Activated T-helper 17 cell treated with anti-CD3 and anti-CD28 coated beads, Interleukin-2, amount 50 U/mL, for 72 hours (primary cell): ENCODE measurements around the gene TRIM32. TPM values are rescaled to one million over a fixed set of nuclear protein-coding genes. Genes with fewer than 3 reads are reported as not detected.

Experiments
- ATAC-seq: fragments of 150-1000 bp; cut with Tn5 transposase; replicated peaks from 2 replicates; pipeline ENCODE4 v1.10.0; 2021; ENCODE audit warnings: mild to moderate bottlenecking, moderate library complexity
- H3K27ac Mint-ChIP-seq: one replicate; pipeline ENCODE4 v1.8.0; 2022; ENCODE audit warnings: mixed read lengths
- H3K27me3 Mint-ChIP-seq: one replicate; pipeline ENCODE4 v1.8.0; 2022; ENCODE audit warnings: mixed read lengths
- H3K36me3 Mint-ChIP-seq: one replicate; pipeline ENCODE4 v1.8.0; 2022; ENCODE audit warnings: low read depth, mild to moderate bottlenecking, mixed read lengths
- H3K4me1 Mint-ChIP-seq: one replicate; pipeline ENCODE4 v1.8.0; 2022; ENCODE audit warnings: mixed read lengths
- H3K4me3 Mint-ChIP-seq: one replicate; pipeline ENCODE4 v1.8.0; 2022; ENCODE audit warnings: mild to moderate bottlenecking, mixed read lengths
- H3K9me3 Mint-ChIP-seq: one replicate; pipeline ENCODE4 v1.8.0; 2022; ENCODE audit warnings: mixed read lengths
- total RNA-seq, 2 donors: library from RNA; stranded (reverse); gene quantifications; one replicate each; pipeline ENCODE4 v1.2.3, GENCODE V29; 2022

TRIM32 gene
- total RNA-seq, 2 donors from 2014 or later: 14.8 to 15.7 TPM

- H3K9me3 Mint-ChIP-seq: no peaks in the 10 kb centered on the region
- H3K27ac Mint-ChIP-seq: no peak overlapping the region
- H3K27me3 Mint-ChIP-seq: no peaks in the 10 kb centered on the region
- ATAC-seq: peak; percentile 39
- no peaks in the 10 kb centered on the region for H3K36me3 Mint-ChIP-seq
- H3K4me1 Mint-ChIP-seq: no peaks in the 10 kb centered on the region
- H3K4me3 Mint-ChIP-seq: no peak overlapping the region
These were observed 25.8 kb upstream of the TRIM32 start for GRCh38 chr9:116661037-116661954.

GRCh38 chr9:116662646-116663310, 24.3 kb upstream of the TRIM32 start:
- H3K36me3 Mint-ChIP-seq: no peaks in the 10 kb centered on the region
- no peaks in the 10 kb centered on the region for H3K4me1 Mint-ChIP-seq
- H3K27me3 Mint-ChIP-seq: no peaks in the 10 kb centered on the region
- no peaks in the 10 kb centered on the region for H3K9me3 Mint-ChIP-seq
- H3K4me3 Mint-ChIP-seq: no peak overlapping the region
- no peak overlapping the region for H3K27ac Mint-ChIP-seq
- ATAC-seq: no peak

- Mint-ChIP-seq H3K4me1 (no peaks in the 10 kb centered on the region), H3K27ac (no peak overlapping the region), H3K4me3 (no peak overlapping the region), H3K36me3 (no peaks in the 10 kb centered on the region), H3K9me3 (no peaks in the 10 kb centered on the region), H3K27me3 (no peaks in the 10 kb centered on the region)
- ATAC-seq: no peak
These were observed 23.5 kb upstream of the TRIM32 start for GRCh38 chr9:116663581-116663980.

GRCh38 chr9:116668970-116669695, 18.0 kb upstream of the TRIM32 start:
- Mint-ChIP-seq H3K4me1 (no peaks in the 10 kb centered on the region), H3K9me3 (no peaks in the 10 kb centered on the region), H3K4me3 (no peak overlapping the region), H3K27me3 (no peaks in the 10 kb centered on the region), H3K36me3 (no peaks in the 10 kb centered on the region), H3K27ac (no peak overlapping the region)
- no peak for ATAC-seq

GRCh38 chr9:116671605-116672004, 15.5 kb upstream of the TRIM32 start:
- Mint-ChIP-seq H3K9me3 (no peaks in the 10 kb centered on the region), H3K27me3 (no peaks in the 10 kb centered on the region), H3K36me3 (no peaks in the 10 kb centered on the region), H3K4me1 (no peaks in the 10 kb centered on the region), H3K27ac (no peak overlapping the region), H3K4me3 (no peak overlapping the region)
- no peak for ATAC-seq

- no peak for ATAC-seq
- Mint-ChIP-seq H3K27ac (no peak overlapping the region), H3K4me1 (no peaks in the 10 kb centered on the region), H3K9me3 (no peaks in the 10 kb centered on the region), H3K36me3 (no peaks in the 10 kb centered on the region), H3K4me3 (no peak overlapping the region), H3K27me3 (no peaks in the 10 kb centered on the region)
These were observed 13.7 kb upstream of the TRIM32 start for GRCh38 chr9:116673375-116673774.

GRCh38 chr9:116674210-116674980, 12.7 kb upstream of the TRIM32 start:
- Mint-ChIP-seq H3K4me3 (no peak overlapping the region), H3K27ac (no peak overlapping the region), H3K9me3 (no peaks in the 10 kb centered on the region), H3K27me3 (no peaks in the 10 kb centered on the region), H3K36me3 (no peaks in the 10 kb centered on the region), H3K4me1 (no peaks in the 10 kb centered on the region)
- no peak for ATAC-seq

GRCh38 chr9:116683535-116683934, 3.6 kb upstream of the TRIM32 start:
- Mint-ChIP-seq H3K9me3 (no peaks in the 10 kb centered on the region), H3K36me3 (no peaks in the 10 kb centered on the region), H3K4me3 (no peak overlapping the region), H3K4me1 (peaks cover 12% of the 10 kb centered on the region), H3K27me3 (no peaks in the 10 kb centered on the region), H3K27ac (no peak overlapping the region)
- ATAC-seq: no peak

- H3K4me3 Mint-ChIP-seq: no peak overlapping the region
- H3K27ac Mint-ChIP-seq: no peak overlapping the region
- peaks cover 21% of the 10 kb centered on the region for H3K4me1 Mint-ChIP-seq
- H3K36me3 Mint-ChIP-seq: no peaks in the 10 kb centered on the region
- no peak for ATAC-seq
- H3K27me3 Mint-ChIP-seq: no peaks in the 10 kb centered on the region
- H3K9me3 Mint-ChIP-seq: no peaks in the 10 kb centered on the region
These were observed 1.9 kb upstream of the TRIM32 start for GRCh38 chr9:116685166-116685565.

- peaks cover 23% of the 10 kb centered on the region for H3K4me1 Mint-ChIP-seq
- peak overlapping the region; percentile 90 for H3K4me3 Mint-ChIP-seq
- H3K27ac Mint-ChIP-seq: peak overlapping the region; percentile 92
- no peak for ATAC-seq
- no peaks in the 10 kb centered on the region for H3K27me3 Mint-ChIP-seq
- H3K36me3 Mint-ChIP-seq: no peaks in the 10 kb centered on the region
- H3K9me3 Mint-ChIP-seq: no peaks in the 10 kb centered on the region
These were observed 970 bp upstream of the TRIM32 start for GRCh38 chr9:116686135-116686534.

GRCh38 chr9:116686693-116687073, 422 bp upstream of the TRIM32 start:
- Mint-ChIP-seq H3K27me3 (no peaks in the 10 kb centered on the region), H3K4me1 (peaks cover 28% of the 10 kb centered on the region), H3K27ac (peak overlapping the region; percentile 92), H3K9me3 (no peaks in the 10 kb centered on the region), H3K4me3 (peak overlapping the region; percentile 90), H3K36me3 (no peaks in the 10 kb centered on the region)
- ATAC-seq: peak; percentile 44

GRCh38 chr9:116687754-116688135, 640 bp downstream of the TRIM32 start:
- no peak for ATAC-seq
- Mint-ChIP-seq H3K27ac (peak overlapping the region; percentile 92), H3K36me3 (no peaks in the 10 kb centered on the region), H3K4me1 (peaks cover 33% of the 10 kb centered on the region), H3K4me3 (peak overlapping the region; percentile 90), H3K9me3 (no peaks in the 10 kb centered on the region), H3K27me3 (no peaks in the 10 kb centered on the region)

- H3K9me3 Mint-ChIP-seq: no peaks in the 10 kb centered on the region
- H3K27me3 Mint-ChIP-seq: no peaks in the 10 kb centered on the region
- no peak overlapping the region for H3K27ac Mint-ChIP-seq
- peak overlapping the region; percentile 90 for H3K4me3 Mint-ChIP-seq
- ATAC-seq: no peak
- peaks cover 42% of the 10 kb centered on the region for H3K4me1 Mint-ChIP-seq
- H3K36me3 Mint-ChIP-seq: peaks cover 9% of the 10 kb centered on the region
These were observed 1.8 kb downstream of the TRIM32 start for GRCh38 chr9:116688806-116689485.
